IgD-negative memory B cell (primary cell): ENCODE measurements around the gene HIBCH. TPM values are rescaled to one million over a fixed set of nuclear protein-coding genes. Genes with fewer than 3 reads are reported as not detected.

ENCODE experiments used
- H3K27ac Mint-ChIP-seq, 3 donors: one replicate each; pipeline ENCODE4 v1.8.0; 2020 to 2022; ENCODE audit warnings: mild to moderate bottlenecking in 3 of 3, mixed read lengths in 3 of 3, moderate library complexity in 1 of 3
- H3K27me3 Mint-ChIP-seq: one replicate; pipeline ENCODE4 v1.8.0; 2021; ENCODE audit warnings: mixed read lengths
- H3K36me3 Mint-ChIP-seq: one replicate; pipeline ENCODE4 v1.8.0; 2020; ENCODE audit warnings: mild to moderate bottlenecking, mixed read lengths
- H3K4me1 Mint-ChIP-seq, 3 donors: one replicate each; pipeline ENCODE4 v1.8.0; 2020 to 2022; ENCODE audit warnings: mixed read lengths in 3 of 3, mild to moderate bottlenecking in 1 of 3
- H3K4me3 Mint-ChIP-seq, 4 donors: one replicate each; pipeline ENCODE4 v1.8.0; 2020 to 2022; ENCODE audit warnings: mild to moderate bottlenecking in 4 of 4, mixed read lengths in 4 of 4, moderate library complexity in 3 of 4
- H3K9me3 Mint-ChIP-seq, 3 donors: one replicate each; pipeline ENCODE4 v1.8.0; 2020 to 2021; ENCODE audit warnings: mixed read lengths in 3 of 3, mild to moderate bottlenecking in 1 of 3
- polyA plus RNA-seq: library from polyadenylated mRNA; unstranded; fragments of 300-500 nt; fragmentation: Illumina TruSeq; gene quantifications from one replicate; pipeline ENCODE4 v1.2.3, GENCODE V29; 2021

Gene HIBCH
- polyA plus RNA-seq, 1 donor from 2014 or later: 22.5 TPM

GRCh38 chr2:190184460-190184859, 135.2 kb downstream of the HIBCH start:
- Mint-ChIP-seq H3K27ac (peak overlapping the region in 2 of 3 donors; percentile 13 to 52), H3K4me3 (no peak overlapping the region), H3K9me3 (no peaks in the 10 kb centered on the region), H3K27me3 (no peaks in the 10 kb centered on the region), H3K36me3 (no peaks in the 10 kb centered on the region), H3K4me1 (peaks cover 16 to 39% (median 19%) of the 10 kb centered on the region in 3 donors)

- Mint-ChIP-seq H3K4me3 (peak overlapping the region in 2 of 4 donors; percentile 34 to 40), H3K9me3 (no peaks in the 10 kb centered on the region), H3K36me3 (no peaks in the 10 kb centered on the region), H3K27ac (peak overlapping the region; percentile 35 to 59 (median 52)), H3K4me1 (peaks cover 16 to 41% (median 22%) of the 10 kb centered on the region in 3 donors), H3K27me3 (no peaks in the 10 kb centered on the region)
These were observed 136.1 kb downstream of the HIBCH start for GRCh38 chr2:190183539-190183938.

- H3K36me3 Mint-ChIP-seq: no peaks in the 10 kb centered on the region
- H3K27me3 Mint-ChIP-seq: no peaks in the 10 kb centered on the region
- peak overlapping the region in 2 of 3 donors; percentile 34 to 37 for H3K27ac Mint-ChIP-seq
- H3K4me1 Mint-ChIP-seq: peaks cover 16 to 36% (median 22%) of the 10 kb centered on the region in 3 donors
- peak overlapping the region; percentile 64 to 83 (median 73) for H3K4me3 Mint-ChIP-seq
- no peaks in the 10 kb centered on the region for H3K9me3 Mint-ChIP-seq
These were observed 137.5 kb downstream of the HIBCH start for GRCh38 chr2:190182071-190182524.

- Mint-ChIP-seq H3K27ac (peak overlapping the region; percentile 24 to 68 (median 50)), H3K4me1 (peaks cover 16 to 36% (median 22%) of the 10 kb centered on the region in 3 donors), H3K4me3 (peak overlapping the region; percentile 64 to 94 (median 86)), H3K27me3 (no peaks in the 10 kb centered on the region), H3K9me3 (no peaks in the 10 kb centered on the region), H3K36me3 (no peaks in the 10 kb centered on the region)
These were observed 138.4 kb downstream of the HIBCH start for GRCh38 chr2:190181123-190181669.

- Mint-ChIP-seq H3K4me3 (peak overlapping the region; percentile 83 to 94 (median 89)), H3K27me3 (no peaks in the 10 kb centered on the region), H3K9me3 (no peaks in the 10 kb centered on the region), H3K4me1 (peaks cover 16 to 36% (median 22%) of the 10 kb centered on the region in 3 donors), H3K27ac (peak overlapping the region; percentile 24 to 79 (median 68)), H3K36me3 (peaks cover 2% of the 10 kb centered on the region)
These were observed 139.1 kb downstream of the HIBCH start for GRCh38 chr2:190180313-190181122.

DNA sequence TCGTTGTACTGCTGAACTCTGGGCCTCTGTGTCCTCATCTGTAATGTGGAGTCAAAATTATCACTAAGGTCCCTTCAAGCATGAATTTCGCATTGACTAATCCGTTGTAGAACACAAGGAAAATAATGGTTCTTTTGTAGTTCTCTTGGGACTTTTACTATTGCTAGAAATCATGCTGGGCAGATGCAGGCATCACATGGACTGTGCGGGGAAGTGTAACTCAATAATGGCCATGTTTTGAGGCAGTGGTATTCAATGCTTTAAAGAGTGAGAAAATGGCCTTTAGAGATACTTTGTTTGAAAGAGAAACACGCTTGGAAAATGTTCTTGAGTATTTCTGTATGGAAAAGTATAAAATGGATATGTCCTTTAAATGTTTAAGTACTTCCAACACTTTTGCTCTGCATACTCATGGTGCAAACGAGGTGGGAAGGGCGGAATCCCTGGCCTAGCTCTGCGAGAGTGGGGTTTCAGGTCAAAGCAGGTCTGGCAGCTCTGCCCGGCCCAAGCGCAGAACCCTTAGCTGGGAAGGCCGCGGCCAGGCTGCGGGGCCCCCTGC, 139.8 kb downstream of the HIBCH start:
- Mint-ChIP-seq H3K9me3 (no peaks in the 10 kb centered on the region), H3K27ac (peak overlapping the region; percentile 64 to 93 (median 79)), H3K4me1 (peaks cover 16 to 36% (median 22%) of the 10 kb centered on the region in 3 donors), H3K36me3 (peaks cover 2% of the 10 kb centered on the region), H3K27me3 (no peaks in the 10 kb centered on the region), H3K4me3 (peak overlapping the region; percentile 79 to 91 (median 88))

GRCh38 chr2:190178066-190178722, 141.4 kb downstream of the HIBCH start:
- peaks cover 5% of the 10 kb centered on the region for H3K36me3 Mint-ChIP-seq

GRCh38 chr2:190177249-190178040, 142.2 kb downstream of the HIBCH start:
- no peaks in the 10 kb centered on the region for H3K27me3 Mint-ChIP-seq
- peaks cover 5% of the 10 kb centered on the region for H3K36me3 Mint-ChIP-seq
- H3K27ac Mint-ChIP-seq: no peak overlapping the region
- peak overlapping the region in 1 of 4 donors; percentile 44 for H3K4me3 Mint-ChIP-seq
- H3K4me1 Mint-ChIP-seq: peaks cover 11 to 19% (median 19%) of the 10 kb centered on the region in 3 donors
- H3K9me3 Mint-ChIP-seq: peaks cover 0 to 6% (median 0%) of the 10 kb centered on the region in 3 donors

More at GRCh38 chr2:190178066-190178722, 141.4 kb downstream of the HIBCH start:
- H3K4me1 Mint-ChIP-seq: peaks cover 13 to 25% (median 20%) of the 10 kb centered on the region in 3 donors
- H3K4me3 Mint-ChIP-seq: peak overlapping the region in 1 of 4 donors; percentile 81
- no peaks in the 10 kb centered on the region for H3K27me3 Mint-ChIP-seq
- peak overlapping the region in 1 of 3 donors; percentile 73 for H3K27ac Mint-ChIP-seq
- H3K9me3 Mint-ChIP-seq: peaks cover 0 to 6% (median 0%) of the 10 kb centered on the region in 3 donors

DNA sequence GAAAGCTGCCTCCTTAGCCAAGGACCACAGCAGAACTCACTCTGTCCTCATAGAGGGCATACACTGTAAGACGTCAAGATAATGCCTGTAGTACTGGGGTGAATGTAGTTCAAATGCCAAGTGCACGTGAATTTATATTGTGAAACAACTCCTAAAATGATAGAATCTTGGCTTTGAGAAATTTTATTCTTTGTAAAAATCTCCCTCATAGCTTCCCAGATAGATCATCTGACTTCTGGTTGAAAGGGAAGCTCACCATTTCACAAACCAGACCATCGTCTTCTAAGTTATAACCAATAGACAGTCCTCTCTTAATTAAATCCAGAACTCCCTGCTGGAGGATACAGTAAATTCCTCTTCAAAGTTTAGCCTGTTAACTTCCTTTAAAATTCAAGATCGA, 146.2 kb downstream of the HIBCH start:
- H3K9me3 Mint-ChIP-seq: peaks cover 1 to 6% (median 2%) of the 10 kb centered on the region in 3 donors
- H3K27me3 Mint-ChIP-seq: no peaks in the 10 kb centered on the region
- no peak overlapping the region for H3K27ac Mint-ChIP-seq
- peak overlapping the region in 1 of 4 donors; percentile 13 for H3K4me3 Mint-ChIP-seq
- H3K36me3 Mint-ChIP-seq: peaks cover 7% of the 10 kb centered on the region
- H3K4me1 Mint-ChIP-seq: no peaks in the 10 kb centered on the region

GRCh38 chr2:190170673-190171072, 149.0 kb downstream of the HIBCH start:
- no peak overlapping the region for H3K27ac Mint-ChIP-seq
- no peaks in the 10 kb centered on the region for H3K27me3 Mint-ChIP-seq
- H3K4me3 Mint-ChIP-seq: no peak overlapping the region
- peaks cover 5% of the 10 kb centered on the region for H3K36me3 Mint-ChIP-seq
- no peaks in the 10 kb centered on the region for H3K4me1 Mint-ChIP-seq
- peaks cover 3 to 7% (median 5%) of the 10 kb centered on the region in 3 donors for H3K9me3 Mint-ChIP-seq

DNA sequence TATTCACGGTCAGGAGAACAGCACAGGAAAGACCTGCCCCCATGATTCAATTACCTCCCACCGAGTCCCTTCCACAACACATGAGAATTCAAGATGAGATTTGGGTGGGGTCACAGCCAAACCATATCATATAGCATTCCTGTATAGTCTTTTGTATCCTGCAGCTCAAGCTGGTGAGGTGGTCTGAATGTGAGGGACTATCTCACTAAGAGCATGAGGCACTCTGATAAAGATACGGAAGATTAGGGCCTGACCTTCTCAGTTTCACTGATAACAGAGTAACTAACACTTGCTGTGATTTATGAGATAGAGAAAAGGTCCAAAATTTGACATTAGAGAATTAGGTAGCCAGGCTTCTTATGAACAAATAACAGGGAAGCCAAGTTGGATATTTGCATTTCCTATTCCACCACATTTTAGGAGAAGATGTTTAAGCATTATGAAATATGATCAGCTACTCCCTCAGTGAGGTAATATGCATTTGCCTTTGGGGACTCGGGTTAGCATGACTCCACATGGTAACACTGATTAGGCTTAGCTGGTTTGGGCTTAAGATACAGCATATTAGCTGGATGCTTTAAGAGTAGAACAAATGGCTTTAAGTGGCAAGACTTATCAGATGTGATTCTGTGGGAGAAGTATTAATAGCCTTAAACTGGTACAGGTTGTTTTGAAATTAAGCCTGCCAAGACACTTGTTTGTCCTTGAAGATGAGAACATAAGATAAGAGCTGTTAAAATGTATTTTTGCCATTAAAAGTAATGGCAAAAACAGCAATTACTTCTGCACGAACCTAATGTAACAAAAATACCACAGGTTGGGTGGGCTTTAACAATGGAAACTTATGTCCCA, 150.2 kb downstream of the HIBCH start:
- H3K36me3 Mint-ChIP-seq: peaks cover 5% of the 10 kb centered on the region
- no peak overlapping the region for H3K27ac Mint-ChIP-seq
- no peaks in the 10 kb centered on the region for H3K27me3 Mint-ChIP-seq
- peak overlapping the region in 1 of 4 donors; percentile 20 for H3K4me3 Mint-ChIP-seq
- no peaks in the 10 kb centered on the region for H3K4me1 Mint-ChIP-seq
- H3K9me3 Mint-ChIP-seq: peaks cover 3 to 11% (median 5%) of the 10 kb centered on the region in 3 donors

DNA sequence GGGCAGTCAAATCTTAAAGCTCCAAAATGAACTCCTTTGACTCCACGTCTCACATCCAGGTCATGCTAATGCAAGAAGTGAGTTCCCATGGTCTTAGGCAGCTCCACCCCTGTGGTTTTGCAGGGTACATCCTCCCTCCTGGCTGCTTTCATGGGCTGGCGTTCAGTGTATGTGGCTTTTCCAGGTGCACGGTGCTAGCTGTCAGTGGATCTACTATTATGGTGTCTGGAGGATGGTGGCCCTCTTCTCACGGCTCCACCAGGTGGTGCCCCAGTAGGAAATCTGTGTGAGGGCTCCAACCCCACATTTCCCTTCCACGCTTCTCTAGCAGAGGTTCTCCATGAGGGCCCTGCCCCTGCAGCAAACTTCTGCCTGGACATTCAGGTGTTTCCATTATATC, 151.9 kb downstream of the HIBCH start:
- H3K27me3 Mint-ChIP-seq: no peaks in the 10 kb centered on the region
- H3K9me3 Mint-ChIP-seq: peaks cover 3 to 5% (median 5%) of the 10 kb centered on the region in 3 donors
- H3K27ac Mint-ChIP-seq: peak overlapping the region in 1 of 3 donors; percentile 33
- peak overlapping the region in 2 of 4 donors; percentile 20 to 47 for H3K4me3 Mint-ChIP-seq
- no peaks in the 10 kb centered on the region for H3K4me1 Mint-ChIP-seq
- H3K36me3 Mint-ChIP-seq: peaks cover 3% of the 10 kb centered on the region

- Mint-ChIP-seq H3K27ac (no peak overlapping the region), H3K4me1 (no peaks in the 10 kb centered on the region), H3K9me3 (peaks cover 3 to 5% (median 5%) of the 10 kb centered on the region in 3 donors), H3K36me3 (peaks cover 3% of the 10 kb centered on the region), H3K4me3 (no peak overlapping the region), H3K27me3 (no peaks in the 10 kb centered on the region)
These were observed 154.1 kb downstream of the HIBCH start for GRCh38 chr2:190165491-190165890.
